ENCODE data around the gene SMIM38. TPM values are rescaled to one million over a fixed set of nuclear protein-coding genes. Genes with fewer than 3 reads are reported as not detected.
A peak's percentile ranks its signal among the peaks of the same experiment; 100 is the strongest.

SMIM38 gene
- total RNA-seq, 1 donor, result under 0.01 TPM

DNA sequence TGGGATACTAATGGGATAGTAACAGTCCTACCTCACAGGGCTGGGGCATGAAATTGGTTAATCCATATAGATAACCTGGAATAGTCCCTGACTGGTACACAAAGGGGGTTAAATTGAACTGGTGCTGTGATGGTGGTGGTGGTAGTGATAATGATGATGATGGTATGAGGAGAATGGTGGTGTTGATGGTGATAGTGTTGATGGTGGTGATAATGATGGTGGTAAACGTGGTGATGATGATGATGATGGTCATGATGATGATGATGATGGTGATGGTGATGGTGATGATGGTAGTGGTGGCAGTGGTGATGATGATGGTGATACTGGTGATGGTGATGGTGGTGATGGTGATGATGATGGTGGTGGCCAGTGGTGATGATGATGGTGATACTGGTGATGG lies 38.7 kb downstream of the SMIM38 start:
- no peaks in the 10 kb centered on the region for H3K79me2 ChIP-seq (ENCODE audit: insufficient read depth, low read length)
- H3K4me1 ChIP-seq (ENCODE audit: insufficient read depth, low read length), result no peaks in the 10 kb centered on the region
- TF ChIP-seq, protein P1, sequence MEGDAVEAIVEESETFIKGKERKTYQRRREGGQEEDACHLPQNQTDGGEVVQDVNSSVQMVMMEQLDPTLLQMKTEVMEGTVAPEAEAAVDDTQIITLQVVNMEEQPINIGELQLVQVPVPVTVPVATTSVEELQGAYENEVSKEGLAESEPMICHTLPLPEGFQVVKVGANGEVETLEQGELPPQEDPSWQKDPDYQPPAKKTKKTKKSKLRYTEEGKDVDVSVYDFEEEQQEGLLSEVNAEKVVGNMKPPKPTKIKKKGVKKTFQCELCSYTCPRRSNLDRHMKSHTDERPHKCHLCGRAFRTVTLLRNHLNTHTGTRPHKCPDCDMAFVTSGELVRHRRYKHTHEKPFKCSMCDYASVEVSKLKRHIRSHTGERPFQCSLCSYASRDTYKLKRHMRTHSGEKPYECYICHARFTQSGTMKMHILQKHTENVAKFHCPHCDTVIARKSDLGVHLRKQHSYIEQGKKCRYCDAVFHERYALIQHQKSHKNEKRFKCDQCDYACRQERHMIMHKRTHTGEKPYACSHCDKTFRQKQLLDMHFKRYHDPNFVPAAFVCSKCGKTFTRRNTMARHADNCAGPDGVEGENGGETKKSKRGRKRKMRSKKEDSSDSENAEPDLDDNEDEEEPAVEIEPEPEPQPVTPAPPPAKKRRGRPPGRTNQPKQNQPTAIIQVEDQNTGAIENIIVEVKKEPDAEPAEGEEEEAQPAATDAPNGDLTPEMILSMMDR (IDR thresholded peaks at IDR 0.05; ENCODE audit: extremely low read depth, low read depth, low read length), result no peak
- H4K20me1 ChIP-seq (ENCODE audit: insufficient read depth, low read length), result no peaks in the 10 kb centered on the region
- H2AFZ ChIP-seq (ENCODE audit: low read length), result no peak overlapping the region
- peaks cover 19% of the 10 kb centered on the region for H3K27me3 ChIP-seq (ENCODE audit: insufficient read depth, low read length)
- no peak overlapping the region for H3K4me2 ChIP-seq (ENCODE audit: insufficient read depth, low read length)
- no peaks in the 10 kb centered on the region for H3K36me3 ChIP-seq (ENCODE audit: insufficient read depth, low read length)
- H3K9me3 ChIP-seq (ENCODE audit: low read depth, low read length), result no peaks in the 10 kb centered on the region
- DNase-seq (ENCODE audit: insufficient read length, low spot score, missing footprints), result no peak
- no peak overlapping the region for H3K4me3 ChIP-seq (ENCODE audit: insufficient read depth, low read length)
- no peak overlapping the region for H3K27ac ChIP-seq (ENCODE audit: low read depth, low read length)

DNA sequence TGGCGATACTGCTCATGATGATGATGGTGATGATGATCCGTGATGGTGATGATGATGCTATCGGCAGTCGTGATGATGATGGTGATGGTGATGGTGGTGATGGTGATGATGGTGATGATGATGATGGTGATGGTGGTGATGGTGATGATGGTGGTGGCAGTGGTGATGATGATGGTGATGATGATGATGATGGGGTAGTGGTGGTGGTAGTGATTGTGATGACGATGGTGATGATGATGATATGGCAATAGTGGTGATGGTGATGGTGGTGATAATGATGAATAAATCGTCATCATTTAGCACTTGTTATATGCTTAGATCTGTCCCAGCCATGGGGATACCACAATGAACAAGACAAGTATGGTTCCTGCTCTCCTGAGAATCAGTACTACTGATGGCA lies 39.2 kb downstream of the SMIM38 start:
- TF ChIP-seq, protein P1 (IDR thresholded peaks at IDR 0.05; ENCODE audit: extremely low read depth, low read depth, low read length), result no peak
- Histone ChIP-seq H3K9me3 (ENCODE audit: low read depth, low read length) (no peaks in the 10 kb centered on the region), H4K20me1 (ENCODE audit: insufficient read depth, low read length) (no peaks in the 10 kb centered on the region), H3K4me2 (ENCODE audit: insufficient read depth, low read length) (no peak overlapping the region), H3K27me3 (ENCODE audit: insufficient read depth, low read length) (peaks cover 23% of the 10 kb centered on the region), H3K4me1 (ENCODE audit: insufficient read depth, low read length) (no peaks in the 10 kb centered on the region), H3K4me3 (ENCODE audit: insufficient read depth, low read length) (no peak overlapping the region), H3K36me3 (ENCODE audit: insufficient read depth, low read length) (no peaks in the 10 kb centered on the region), H2AFZ (ENCODE audit: low read length) (no peak overlapping the region), H3K27ac (ENCODE audit: low read depth, low read length) (no peak overlapping the region), H3K79me2 (ENCODE audit: insufficient read depth, low read length) (no peaks in the 10 kb centered on the region)
- DNase-seq (ENCODE audit: insufficient read length, low spot score, missing footprints), result no peak

DNA sequence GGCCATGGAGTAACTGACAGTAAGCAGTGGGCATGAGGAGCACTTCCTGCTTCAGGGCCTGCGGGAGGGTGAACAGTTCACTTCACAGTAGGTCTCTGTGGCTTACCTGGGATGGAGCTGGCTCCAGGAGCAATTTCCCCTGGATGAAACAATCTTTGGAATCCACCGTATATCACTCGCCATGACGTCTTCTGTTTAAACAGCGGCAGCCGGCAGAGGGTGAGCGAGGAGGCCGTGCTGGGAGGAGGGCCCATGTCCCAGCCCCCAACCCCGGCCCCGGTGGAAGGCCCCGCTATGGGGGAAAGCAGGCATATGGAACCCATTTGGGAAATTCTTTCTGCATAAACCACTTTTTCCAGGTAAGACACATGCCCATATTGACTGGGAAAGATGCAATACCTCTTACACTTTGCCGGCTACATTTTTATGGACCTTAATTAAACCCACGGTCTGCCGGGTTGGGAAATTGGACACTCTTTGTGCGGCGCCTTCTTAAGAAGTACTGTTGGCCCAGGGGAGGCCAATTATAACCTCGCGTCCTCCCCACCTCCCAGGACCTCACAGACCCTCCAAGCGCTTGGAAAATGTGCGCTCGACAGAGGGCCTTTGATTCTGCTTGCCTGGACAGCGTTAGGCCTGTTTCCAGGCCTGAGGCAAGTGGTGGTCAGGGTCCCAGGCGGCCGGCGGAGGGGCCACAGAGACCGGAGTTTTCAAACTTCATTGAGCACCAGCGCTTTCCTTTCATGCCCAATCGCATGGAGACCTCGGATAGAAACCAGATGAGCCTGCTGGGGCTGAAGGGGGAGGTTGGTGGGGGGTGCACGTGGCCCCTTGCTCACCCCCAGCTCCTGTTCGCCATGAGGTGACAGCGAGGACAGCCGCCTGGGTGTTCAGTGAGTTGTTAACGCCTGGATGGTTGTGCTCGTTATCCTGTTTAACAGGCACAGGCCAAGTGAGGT lies 40.4 kb downstream of the SMIM38 start:
- Histone ChIP-seq H3K9me3 (ENCODE audit: low read depth, low read length) (no peaks in the 10 kb centered on the region), H3K27ac (ENCODE audit: low read depth, low read length) (no peak overlapping the region), H3K79me2 (ENCODE audit: insufficient read depth, low read length) (no peaks in the 10 kb centered on the region), H3K4me2 (ENCODE audit: insufficient read depth, low read length) (no peak overlapping the region), H3K4me3 (ENCODE audit: insufficient read depth, low read length) (no peak overlapping the region), H2AFZ (ENCODE audit: low read length) (no peak overlapping the region), H3K36me3 (ENCODE audit: insufficient read depth, low read length) (no peaks in the 10 kb centered on the region), H3K4me1 (ENCODE audit: insufficient read depth, low read length) (no peaks in the 10 kb centered on the region), H3K27me3 (ENCODE audit: insufficient read depth, low read length) (peaks cover 30% of the 10 kb centered on the region), H4K20me1 (ENCODE audit: insufficient read depth, low read length) (no peaks in the 10 kb centered on the region)
- peak; percentile 31 for DNase-seq (ENCODE audit: insufficient read length, low spot score, missing footprints)
- TF ChIP-seq, protein P1 (IDR thresholded peaks at IDR 0.05; ENCODE audit: extremely low read depth, low read depth, low read length), result no peak

DNA sequence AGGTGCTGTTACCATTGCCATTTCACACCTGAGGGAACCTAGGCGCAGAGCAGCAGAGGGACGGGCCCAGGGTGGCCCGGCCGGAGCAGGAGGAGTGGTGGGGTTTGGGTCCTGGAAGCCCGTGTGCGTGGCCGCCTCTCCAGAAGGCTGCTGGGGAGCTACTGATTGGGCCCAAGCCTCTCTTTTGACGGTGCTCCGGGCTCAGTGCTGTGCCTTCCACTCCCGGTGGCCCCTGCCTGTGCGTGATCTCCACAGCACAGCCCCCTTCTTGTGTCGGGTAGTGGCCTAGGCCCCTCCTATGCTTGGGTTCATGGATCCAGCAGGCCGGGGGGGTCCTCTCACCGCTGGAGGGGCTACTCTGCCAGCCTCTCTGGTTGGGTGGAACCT lies 41.0 kb downstream of the SMIM38 start:
- H3K4me3 ChIP-seq (ENCODE audit: insufficient read depth, low read length), result no peak overlapping the region
- H4K20me1 ChIP-seq (ENCODE audit: insufficient read depth, low read length), result no peaks in the 10 kb centered on the region
- no peaks in the 10 kb centered on the region for H3K36me3 ChIP-seq (ENCODE audit: insufficient read depth, low read length)
- H3K27ac ChIP-seq (ENCODE audit: low read depth, low read length), result no peak overlapping the region
- peak; percentile 26 for DNase-seq (ENCODE audit: insufficient read length, low spot score, missing footprints)
- TF ChIP-seq, protein P1 (IDR thresholded peaks at IDR 0.05; ENCODE audit: extremely low read depth, low read depth, low read length), result no peak
- no peak overlapping the region for H3K4me2 ChIP-seq (ENCODE audit: insufficient read depth, low read length)
- no peak overlapping the region for H2AFZ ChIP-seq (ENCODE audit: low read length)
- H3K79me2 ChIP-seq (ENCODE audit: insufficient read depth, low read length), result no peaks in the 10 kb centered on the region
- H3K4me1 ChIP-seq (ENCODE audit: insufficient read depth, low read length), result no peaks in the 10 kb centered on the region
- H3K27me3 ChIP-seq (ENCODE audit: insufficient read depth, low read length), result peaks cover 37% of the 10 kb centered on the region
- no peaks in the 10 kb centered on the region for H3K9me3 ChIP-seq (ENCODE audit: low read depth, low read length)
